ENCODE measurements around the gene PAPOLB. TPM values are rescaled to one million over a fixed set of nuclear protein-coding genes. Genes with fewer than 3 reads are reported as not detected.

PAPOLB gene
- total and polyA plus RNA-seq, 2 of the 4 experiments (the other 2 are of a cell fraction), result under 0.01 TPM; not detected in 1

GRCh38 chr7:4880218-4880617 is 18.4 kb upstream of the PAPOLB start:
- BruUV-seq (replicated peaks), result no TSS peak
- WGBS, 2 experiments (ENCODE audit: extremely low coverage in 2 of 2, insufficient read length in 1 of 2), result 41% methylated on average over 10 of the region's 10 CpGs; no CpG with 5 or more reads in 1 of the 2 experiments
- intact Hi-C loops (cut with micrococcal nuclease) (no loop called here), dilution Hi-C loops (cut with HindIII; ENCODE audit: low sequenced_read_pairs, unreplicated experiment) (no loop called here), in situ Hi-C loops (cut with MboI; ENCODE audit: low sequenced_read_pairs) (no loop called here)
- H4K20me1 ChIP-seq (ENCODE audit: insufficient read depth, low read length), result no peaks in the 10 kb centered on the region
- ChIA-PET POLR2A (ENCODE audit: unreplicated experiment) (no interaction called here), CTCF (no interaction called here)
- no peak overlapping the region for H3K18ac ChIP-seq (ENCODE audit: low read depth, low read length)
- H2AFZ ChIP-seq (replicated peaks; ENCODE audit: low read length, poor library complexity), result no peak overlapping the region
- H3K14ac ChIP-seq (replicated peaks; ENCODE audit: low read depth, low read length), result no peak overlapping the region
- H3K79me1 ChIP-seq (ENCODE audit: low read depth in 1 of 2, low read length in 2 of 2), result no peaks in the 10 kb centered on the region
- no peak overlapping the region for H3K4me2 ChIP-seq (ENCODE audit: low read depth, low read length)
- peaks cover 2% of the 10 kb centered on the region; the same call in 1 of the 2 replicates for H3K4me1 ChIP-seq (ENCODE audit: control insufficient read depth, insufficient read depth, low read length)
- H2BK15ac ChIP-seq (ENCODE audit: low read depth, low read length), result no peak overlapping the region
- H2BK5ac ChIP-seq (ENCODE audit: low read depth, low read length, poor library complexity, severe bottlenecking), result no peak overlapping the region
- no peak overlapping the region for H2AK5ac ChIP-seq (ENCODE audit: low read depth, low read length)
- H3K4ac ChIP-seq (ENCODE audit: low read depth, low read length), result no peak overlapping the region
- TF ChIP-seq RCOR1 (IDR thresholded peaks at IDR 0.05; ENCODE audit: insufficient replicate concordance, low read length), result no peak
- no peak for TF ChIP-seq MAFK (IDR thresholded peaks at IDR 0.05; ENCODE audit: low read depth, low read length)
- no peak for TF ChIP-seq NFE2L2 (IDR thresholded peaks at IDR 0.05; ENCODE audit: low read depth, low read length)
- TF ChIP-seq CTCF (conservative IDR thresholded peaks at IDR 0.05; ENCODE audit: low read depth, low read length), result no peak
- TF ChIP-seq POLR2A (IDR thresholded peaks at IDR 0.05; ENCODE audit: low read depth, low read length), result no peak
- TF ChIP-seq MXI1 (IDR thresholded peaks at IDR 0.05; ENCODE audit: borderline replicate concordance, low read depth, low read length), result no peak
- TF ChIP-seq USF2 (IDR thresholded peaks at IDR 0.05; ENCODE audit: low read depth, low read length), result no peak
- H3K56ac ChIP-seq (ENCODE audit: extremely low read depth, insufficient read depth, low read length), result no peak overlapping the region
- H4K8ac ChIP-seq (ENCODE audit: low read depth in 2 of 2, low read length in 2 of 2), result no peak overlapping the region
- no peak overlapping the region for H3K27ac ChIP-seq (ENCODE audit: insufficient read depth, low read length)
- H3K27me3 ChIP-seq (ENCODE audit: control insufficient read depth, insufficient read depth, low read length), result peaks cover 2% of the 10 kb centered on the region
- no peak overlapping the region for H2BK20ac ChIP-seq (ENCODE audit: low read depth, low read length)
- H4K5ac ChIP-seq (ENCODE audit: low read depth, low read length), result no peak overlapping the region
- no peaks in the 10 kb centered on the region for H3K36me3 ChIP-seq (ENCODE audit: control insufficient read depth, insufficient read depth, low read length)
- no peak overlapping the region for H2AK9ac ChIP-seq (replicated peaks; ENCODE audit: low read depth, low read length, poor library complexity)
- no peak overlapping the region for H3K23ac ChIP-seq (ENCODE audit: low read depth, low read length)
- H3K9me1 ChIP-seq (ENCODE audit: insufficient read depth, low read length), result no peaks in the 10 kb centered on the region
- no peak overlapping the region for H3K4me3 ChIP-seq (ENCODE audit: insufficient read depth, low read depth, low read length)
- no peak overlapping the region for H2BK120ac ChIP-seq (ENCODE audit: low read depth, low read length)
- H3K9ac ChIP-seq (ENCODE audit: low read depth, low read length), result no peak overlapping the region
- no peak for DNase-seq
- H4K91ac ChIP-seq (ENCODE audit: insufficient read depth, low read depth, low read length), result no peak overlapping the region
- H3K9me3 ChIP-seq (ENCODE audit: control insufficient read depth, insufficient read depth, low read length), result no peaks in the 10 kb centered on the region
- no peak for ATAC-seq (ENCODE audit: low read depth)
